K562 (cell line): ENCODE measurements around the gene NPAS1. TPM values are rescaled to one million over a fixed set of nuclear protein-coding genes. Genes with fewer than 3 reads are reported as not detected.

ENCODE experiments used
- ATF1 ChIP-seq, 2 experiments: fragments of 450-650 bp in 1 of 2; IDR thresholded peaks; 2 replicates each; pipeline ENCODE4 v1.6.1; 2016; ENCODE audit warnings: missing compliant biosample characterization in 1 of 2, missing genetic modification characterization in 1 of 2
- BACH1 ChIP-seq: fragments of 200-800 bp; sonication (Bioruptor generic); IDR thresholded peaks from 2 replicates; pipeline ENCODE4 v1.6.1; 2016; ENCODE audit warnings: missing genetic modification characterization, missing compliant biosample characterization
- C11orf30 ChIP-seq: fragments of 450-650 bp; IDR thresholded peaks from 2 replicates; pipeline ENCODE4 v1.6.1; 2016; ENCODE audit warnings: low read depth, mild to moderate bottlenecking
- CEBPG ChIP-seq, 3 experiments: fragments of 200-800 bp in 1 of 3; sonication (Bioruptor generic) in 1 of 3; sonication (generic) in 1 of 3; formaldehyde crosslinking in 1 of 3; IDR thresholded peaks in 2 of 3; conservative IDR thresholded peaks in 1 of 3; 2 replicates each; pipeline versions ENCODE4 v1.6.1 to v1.8.0; 2016 to 2022; ENCODE audit warnings: missing compliant biosample characterization in 2 of 3, missing genetic modification characterization in 2 of 3, mild to moderate bottlenecking in 1 of 3, missing genetic modification reagents in 1 of 3
- ELF4 ChIP-seq: fragments of 450-650 bp; formaldehyde crosslinking; IDR thresholded peaks from 2 replicates; pipeline ENCODE4 v1.4.0; 2022; ENCODE audit warnings: missing genetic modification characterization
- ESRRA ChIP-seq: fragments of 450-650 bp; IDR thresholded peaks from 2 replicates; pipeline ENCODE4 v1.6.1; 2014; ENCODE audit warnings: low read depth, mild to moderate bottlenecking, moderate library complexity, borderline replicate concordance
- MYNN ChIP-seq, 2 experiments: sonication (generic); formaldehyde crosslinking in 1 of 2; IDR thresholded peaks; 2 replicates each; pipeline versions ENCODE4 v1.5.0 to v1.6.1; 2016 to 2020; ENCODE audit warnings: antibody characterized with exemption in 1 of 2, missing genetic modification reagents in 1 of 2
- NELFE ChIP-seq: IDR thresholded peaks from 2 replicates; pipeline ENCODE4 v1.6.1; 2011; ENCODE audit warnings: mild to moderate bottlenecking; ENCODE audit not compliant: insufficient read depth, insufficient read length
- POLR2B ChIP-seq: fragments of 450-650 bp; IDR thresholded peaks from 2 replicates; pipeline ENCODE4 v1.6.1; 2018; ENCODE audit warnings: low read depth; ENCODE audit not compliant: partially characterized antibody
- RBM15 ChIP-seq: fragments of 200-400 bp; formaldehyde crosslinking; IDR thresholded peaks from 2 replicates; pipeline ENCODE4 v1.6.1; 2018; ENCODE audit warnings: mild to moderate bottlenecking, low read length, moderate library complexity; ENCODE audit not compliant: insufficient read depth
- SMAD1 ChIP-seq: fragments of 150-350 bp; IDR thresholded peaks from 2 replicates; pipeline ENCODE4 v1.6.1; 2014; ENCODE audit warnings: low read length, low read depth; ENCODE audit not compliant: partially characterized antibody
- TAL1 ChIP-seq: fragments of 450-650 bp; IDR thresholded peaks from 2 replicates; pipeline ENCODE4 v1.6.1; 2016; ENCODE audit warnings: mild to moderate bottlenecking
- TCFL5 ChIP-seq: fragments of 250-450 bp; sonication (Bioruptor Pico); conservative IDR thresholded peaks from 2 replicates; pipeline ENCODE4 v1.6.1; 2021; ENCODE audit warnings: mild to moderate bottlenecking, moderate library complexity, matching md5 sums
- TEAD2 ChIP-seq: fragments of 450-650 bp; IDR thresholded peaks from 2 replicates; pipeline ENCODE4 v1.6.1; 2016; ENCODE audit warnings: missing genetic modification characterization, control low read depth, missing compliant biosample characterization
- ZNF143 ChIP-seq: sonication (generic); formaldehyde crosslinking; IDR thresholded peaks from 2 replicates; pipeline ENCODE4 v1.9.0; 2022; ENCODE audit warnings: mild to moderate bottlenecking, missing genetic modification reagents
- ZNF324 ChIP-seq: fragments of 250-450 bp; sonication (Bioruptor Pico); IDR thresholded peaks from 2 replicates; pipeline ENCODE4 v1.4.0; 2020; ENCODE audit warnings: mild to moderate bottlenecking
- ZNF347 ChIP-seq: fragments of 450-650 bp; formaldehyde crosslinking; IDR thresholded peaks from 2 replicates; pipeline ENCODE4 v1.4.0; 2020; ENCODE audit warnings: low read depth, mild to moderate bottlenecking, moderate library complexity
- ZNF655 ChIP-seq: fragments of 250-450 bp; sonication (Bioruptor Pico); IDR thresholded peaks from 2 replicates; pipeline ENCODE4 v1.5.0; 2021
- ZNF76 ChIP-seq: fragments of 250-450 bp; sonication (Bioruptor Pico); IDR thresholded peaks from 2 replicates; pipeline ENCODE4 v1.4.0; 2020; ENCODE audit warnings: mild to moderate bottlenecking, moderate library complexity, borderline replicate concordance
- ZNF77 ChIP-seq: fragments of 250-450 bp; sonication (Bioruptor Pico); IDR thresholded peaks from 2 replicates; pipeline ENCODE4 v1.5.0; 2020
- ZNF778 ChIP-seq: fragments of 450-650 bp; formaldehyde crosslinking; IDR thresholded peaks from 2 replicates; pipeline ENCODE4 v1.4.0; 2020; ENCODE audit warnings: mild to moderate bottlenecking, moderate library complexity
- polyA plus RNA-seq, 8 experiments: library from polyadenylated mRNA; depleted of rRNA in 4 of 8; stranded (reverse) in 5 of 8; unstranded in 3 of 8; fragments of >200 nt; fragmentation: Nextera tagmentation in 2 of 8; fragmentation: Illumina TruSeq in 1 of 8; extraction: Ambion mirVana in 2 of 8; extraction: Trizol in 1 of 8; gene quantifications; 2 replicates each; pipeline versions ENCODE4 v1.2.1 to v1.2.3, GENCODE V29; 2011 to 2014; ENCODE audit warnings: inconsistent platforms in 1 of 8, missing spikeins in 1 of 8
- total RNA-seq, 7 experiments: library from RNA; depleted of rRNA in 6 of 7; stranded (reverse); fragments of >200 nt in 6 of 7; fragmentation: Illumina TruSeq in 2 of 7; extraction: Trizol in 2 of 7; gene quantifications; 2 replicates each; pipeline versions ENCODE4 v1.2.1 to v1.2.3, GENCODE V29; 2011 to 2021; ENCODE audit warnings: low replicate concordance in 1 of 7
- TF ChIP-seq, protein P1 (sequence below): fragments of 150-350 bp; conservative IDR thresholded peaks from 2 replicates; pipeline ENCODE4 v1.6.1; 2014; ENCODE audit warnings: low read length
- TF ChIP-seq, protein P2 (sequence below): fragments of 450-650 bp; IDR thresholded peaks from 2 replicates; pipeline ENCODE4 v1.7.0; 2016; ENCODE audit warnings: borderline replicate concordance

NPAS1 gene
- total and polyA plus RNA-seq, 9 of the 15 experiments (the other 6 are each of a cell fraction or from before 2014, with no cell fraction given): 0.58 to 5.3 (median 2.0) TPM; not detected in 2

GRCh38 chr19:47047763-47048405 lies 28.2 kb downstream of the NPAS1 start (continued):
- TF ChIP-seq, protein P1, sequence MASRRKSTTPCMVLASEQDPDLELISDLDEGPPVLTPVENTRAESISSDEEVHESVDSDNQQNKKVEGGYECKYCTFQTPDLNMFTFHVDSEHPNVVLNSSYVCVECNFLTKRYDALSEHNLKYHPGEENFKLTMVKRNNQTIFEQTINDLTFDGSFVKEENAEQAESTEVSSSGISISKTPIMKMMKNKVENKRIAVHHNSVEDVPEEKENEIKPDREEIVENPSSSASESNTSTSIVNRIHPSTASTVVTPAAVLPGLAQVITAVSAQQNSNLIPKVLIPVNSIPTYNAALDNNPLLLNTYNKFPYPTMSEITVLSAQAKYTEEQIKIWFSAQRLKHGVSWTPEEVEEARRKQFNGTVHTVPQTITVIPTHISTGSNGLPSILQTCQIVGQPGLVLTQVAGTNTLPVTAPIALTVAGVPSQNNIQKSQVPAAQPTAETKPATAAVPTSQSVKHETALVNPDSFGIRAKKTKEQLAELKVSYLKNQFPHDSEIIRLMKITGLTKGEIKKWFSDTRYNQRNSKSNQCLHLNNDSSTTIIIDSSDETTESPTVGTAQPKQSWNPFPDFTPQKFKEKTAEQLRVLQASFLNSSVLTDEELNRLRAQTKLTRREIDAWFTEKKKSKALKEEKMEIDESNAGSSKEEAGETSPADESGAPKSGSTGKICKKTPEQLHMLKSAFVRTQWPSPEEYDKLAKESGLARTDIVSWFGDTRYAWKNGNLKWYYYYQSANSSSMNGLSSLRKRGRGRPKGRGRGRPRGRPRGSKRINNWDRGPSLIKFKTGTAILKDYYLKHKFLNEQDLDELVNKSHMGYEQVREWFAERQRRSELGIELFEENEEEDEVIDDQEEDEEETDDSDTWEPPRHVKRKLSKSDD: no peak
- no peak for TF ChIP-seq ZNF324 (CRISPR knock-in tag)
- no peak for TF ChIP-seq ZNF76 (CRISPR knock-in tag)
- TF ChIP-seq, protein P2, sequence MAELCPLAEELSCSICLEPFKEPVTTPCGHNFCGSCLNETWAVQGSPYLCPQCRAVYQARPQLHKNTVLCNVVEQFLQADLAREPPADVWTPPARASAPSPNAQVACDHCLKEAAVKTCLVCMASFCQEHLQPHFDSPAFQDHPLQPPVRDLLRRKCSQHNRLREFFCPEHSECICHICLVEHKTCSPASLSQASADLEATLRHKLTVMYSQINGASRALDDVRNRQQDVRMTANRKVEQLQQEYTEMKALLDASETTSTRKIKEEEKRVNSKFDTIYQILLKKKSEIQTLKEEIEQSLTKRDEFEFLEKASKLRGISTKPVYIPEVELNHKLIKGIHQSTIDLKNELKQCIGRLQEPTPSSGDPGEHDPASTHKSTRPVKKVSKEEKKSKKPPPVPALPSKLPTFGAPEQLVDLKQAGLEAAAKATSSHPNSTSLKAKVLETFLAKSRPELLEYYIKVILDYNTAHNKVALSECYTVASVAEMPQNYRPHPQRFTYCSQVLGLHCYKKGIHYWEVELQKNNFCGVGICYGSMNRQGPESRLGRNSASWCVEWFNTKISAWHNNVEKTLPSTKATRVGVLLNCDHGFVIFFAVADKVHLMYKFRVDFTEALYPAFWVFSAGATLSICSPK: no peak
- no peak for TF ChIP-seq CEBPG (CRISPR knock-in tag; IDR thresholded peaks at IDR 0.05)
- TF ChIP-seq CEBPG (tag; conservative IDR thresholded peaks at IDR 0.05 in 1 of 2, IDR thresholded peaks at IDR 0.05 in 1 of 2): peak in 1 of 2 experiments; percentile 29; a peak in 1 of 4 replicates
- TF ChIP-seq TEAD2 (tag): no peak
- no peak for TF ChIP-seq ZNF778
- TF ChIP-seq BACH1 (tag): no peak
- peak; percentile 17 for TF ChIP-seq SMAD1
- no peak for TF ChIP-seq ZNF77
- no peak for TF ChIP-seq ZNF655 (CRISPR knock-in tag)
- TF ChIP-seq NELFE: no peak
- no peak for TF ChIP-seq MYNN (IDR thresholded peaks at IDR 0.05)
- TF ChIP-seq MYNN (CRISPR knock-in tag; IDR thresholded peaks at IDR 0.05): no peak
- peak; percentile 54 for TF ChIP-seq POLR2B
- TF ChIP-seq RBM15: no peak
- no peak for TF ChIP-seq ZNF347 (CRISPR knock-in tag)
- TF ChIP-seq TAL1: no peak
- TF ChIP-seq C11orf30: peak; percentile 73
- no peak for TF ChIP-seq ATF1 (CRISPR knock-in tag; IDR thresholded peaks at IDR 0.05)
- TF ChIP-seq ATF1 (tag; IDR thresholded peaks at IDR 0.05): 0 out of 2 replicates have a peak, but pooled peaks have one; percentile 12
- TF ChIP-seq ESRRA: no peak
- TF ChIP-seq ELF4 (CRISPR knock-in tag): peak; percentile 65; the same call in 1 of the 2 replicates
- TF ChIP-seq TCFL5 (CRISPR knock-in tag): no peak
- no peak for TF ChIP-seq ZNF143 (CRISPR knock-in tag)
